PC-3 (cell line): ENCODE data around the gene ANKRD9.

ENCODE experiments used
- CTCF ChIP-seq: fragments of 300-600 bp; sonication (generic); conservative IDR thresholded peaks from 2 replicates; pipeline ENCODE4 v1.5.1; 2017; ENCODE audit warnings: antibody characterized with exemption, low read depth, mild to moderate bottlenecking, low read length
- EZH2 ChIP-seq: fragments of 300-600 bp; sonication (generic); IDR thresholded peaks from one replicate; pipeline ENCODE4 v1.6.1; 2017; ENCODE audit warnings: antibody characterized with exemption, mild to moderate bottlenecking, low read length; ENCODE audit not compliant: unreplicated experiment

DNA sequence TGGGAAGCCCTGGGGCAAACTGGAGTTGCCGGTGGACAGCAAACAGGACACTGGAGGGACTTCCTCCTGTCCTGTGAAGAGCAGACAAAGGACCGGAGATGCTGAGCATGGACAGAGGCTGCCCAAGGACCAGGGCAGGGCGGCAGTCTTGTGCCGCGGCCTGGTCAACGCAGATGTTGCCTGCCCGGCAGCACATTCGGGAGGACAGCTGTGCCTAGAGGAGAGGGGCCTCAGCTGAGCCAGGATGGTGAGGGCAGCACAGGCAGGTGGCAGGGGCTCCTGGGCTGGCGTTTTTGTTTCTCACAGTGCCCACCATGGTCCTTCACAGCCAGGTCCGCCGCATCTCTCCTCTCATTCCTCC is 13.3 kb downstream of the ANKRD9 start:
- TF ChIP-seq CTCF (no peak), EZH2 (no peak)
